Measurements from ENCODE around the gene NCKAP5. TPM values are rescaled to one million over a fixed set of nuclear protein-coding genes. Genes with fewer than 3 reads are reported as not detected.

NCKAP5 gene
- total RNA-seq, 1 donor from 2014 or later: 8.8 TPM

DNA sequence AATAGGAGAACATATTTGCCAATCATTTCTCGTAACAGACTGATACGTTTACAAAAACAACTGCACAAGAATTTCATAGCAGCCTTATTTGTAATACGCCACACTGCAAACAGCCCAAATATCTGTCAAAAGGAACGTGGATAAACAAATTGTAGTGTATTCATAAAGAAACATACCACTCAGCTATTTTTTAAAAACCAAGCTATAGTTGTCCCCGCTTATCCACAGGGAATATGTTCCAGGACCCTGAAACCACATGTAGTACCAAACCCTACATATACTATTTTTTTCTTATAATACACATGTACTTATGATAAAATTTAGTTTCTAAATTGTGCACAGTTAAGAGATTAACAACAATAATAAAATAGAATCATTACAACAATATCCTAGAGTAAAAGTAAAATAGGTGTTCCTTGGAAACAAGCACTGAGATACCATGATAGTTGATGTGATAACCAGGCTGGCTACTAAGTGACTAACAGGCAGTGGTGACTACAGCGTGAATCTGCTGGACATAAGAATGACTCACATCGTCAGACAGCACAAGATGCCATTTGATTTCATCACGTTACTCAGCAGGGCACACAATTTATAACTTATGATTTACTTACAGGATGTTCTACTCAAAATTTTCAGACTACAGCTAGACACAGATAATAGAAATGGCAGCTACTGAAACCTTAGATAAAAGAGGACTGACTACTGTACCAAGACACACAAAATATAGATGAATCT lies 367.4 kb downstream of the NCKAP5 start:
- no peak for DNase-seq (ENCODE audit: extremely low spot score in 2 of 2)
- no peak for TF ChIP-seq POLR2A (IDR thresholded peaks at IDR 0.05)
- no peak for TF ChIP-seq CTCF (IDR thresholded peaks at IDR 0.05)
- no peak for TF ChIP-seq POLR2AphosphoS5 (IDR thresholded peaks at IDR 0.05; ENCODE audit: insufficient read depth in 1 of 2, low read depth in 1 of 2)
- no peaks in the 10 kb centered on the region for H3K4me1 ChIP-seq
- H3K36me3 ChIP-seq: no peaks in the 10 kb centered on the region
- H3K27me3 ChIP-seq: no peaks in the 10 kb centered on the region
- H3K27ac ChIP-seq: no peak overlapping the region
- no peak overlapping the region for H3K4me3 ChIP-seq
- no peaks in the 10 kb centered on the region for H3K9me3 ChIP-seq
- intact Hi-C loops (cut with DNase I): no loop called here

DNA sequence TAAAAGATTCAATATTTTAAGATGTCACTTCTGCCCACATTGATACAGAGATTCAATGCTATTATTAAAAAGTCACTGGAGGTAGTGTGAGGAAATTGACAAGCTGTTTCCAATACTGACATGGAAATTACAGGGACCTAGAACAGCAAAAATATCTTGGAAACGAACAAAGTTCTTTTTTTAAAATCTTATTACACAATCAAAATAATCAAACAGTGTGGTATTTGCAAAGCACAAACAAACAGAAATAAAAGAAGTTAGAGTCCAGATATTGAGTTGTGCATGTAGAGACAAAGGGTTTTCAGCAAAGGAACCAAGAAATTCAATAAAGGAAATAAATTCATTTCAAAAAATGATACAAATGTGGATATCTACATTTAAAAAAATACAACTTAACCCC lies 369.6 kb downstream of the NCKAP5 start:
- Histone ChIP-seq H3K27ac (no peak overlapping the region), H3K36me3 (no peaks in the 10 kb centered on the region), H3K4me1 (no peaks in the 10 kb centered on the region), H3K4me3 (no peak overlapping the region), H3K9me3 (no peaks in the 10 kb centered on the region), H3K27me3 (no peaks in the 10 kb centered on the region)
- intact Hi-C loops (cut with DNase I): no loop called here
- no peak for TF ChIP-seq POLR2A (IDR thresholded peaks at IDR 0.05)
- no peak for TF ChIP-seq CTCF (IDR thresholded peaks at IDR 0.05)
- TF ChIP-seq POLR2AphosphoS5 (IDR thresholded peaks at IDR 0.05; ENCODE audit: insufficient read depth in 1 of 2, low read depth in 1 of 2): no peak
- no peak for DNase-seq (ENCODE audit: extremely low spot score in 2 of 2)

DNA sequence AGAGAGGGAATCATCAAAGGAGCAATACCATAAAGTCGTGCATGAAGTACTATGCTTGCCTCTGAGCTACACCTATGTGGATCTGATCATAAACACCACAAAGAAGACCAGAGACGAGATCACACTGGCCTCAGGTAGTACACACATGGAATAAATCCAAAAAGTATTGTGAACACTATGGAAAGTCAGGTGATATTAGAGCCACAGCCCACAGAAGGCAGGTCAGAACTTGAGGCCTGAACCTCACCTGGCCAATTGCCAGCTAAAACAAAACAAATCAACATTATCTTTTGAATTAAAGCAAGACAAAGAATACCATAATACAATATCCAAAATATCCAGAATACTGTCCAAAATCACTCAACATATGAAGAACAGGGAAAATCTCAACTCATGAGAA lies 371.1 kb downstream of the NCKAP5 start:
- DNase-seq (ENCODE audit: extremely low spot score in 2 of 2): no peak
- intact Hi-C loops (cut with DNase I): no loop called here
- Histone ChIP-seq H3K4me1 (no peaks in the 10 kb centered on the region), H3K27ac (no peak overlapping the region), H3K36me3 (no peaks in the 10 kb centered on the region), H3K9me3 (no peaks in the 10 kb centered on the region), H3K27me3 (no peaks in the 10 kb centered on the region), H3K4me3 (no peak overlapping the region)
- TF ChIP-seq POLR2A (IDR thresholded peaks at IDR 0.05) (no peak), CTCF (IDR thresholded peaks at IDR 0.05) (no peak), POLR2AphosphoS5 (IDR thresholded peaks at IDR 0.05; ENCODE audit: insufficient read depth in 1 of 2, low read depth in 1 of 2) (no peak)

GRCh38 chr2:133194777-133195335 lies 373.4 kb downstream of the NCKAP5 start:
- DNase-seq (ENCODE audit: extremely low spot score in 2 of 2): no peak

More at GRCh38 chr2:133194777-133195335, 373.4 kb downstream of the NCKAP5 start:
- Histone ChIP-seq H3K36me3 (no peaks in the 10 kb centered on the region), H3K4me1 (no peaks in the 10 kb centered on the region), H3K27me3 (no peaks in the 10 kb centered on the region), H3K4me3 (no peak overlapping the region), H3K27ac (no peak overlapping the region), H3K9me3 (no peaks in the 10 kb centered on the region)
- intact Hi-C loops (cut with DNase I): no loop called here
- no peak for TF ChIP-seq POLR2A (IDR thresholded peaks at IDR 0.05)
- TF ChIP-seq POLR2AphosphoS5 (IDR thresholded peaks at IDR 0.05; ENCODE audit: insufficient read depth in 1 of 2, low read depth in 1 of 2): no peak
- no peak for TF ChIP-seq CTCF (IDR thresholded peaks at IDR 0.05)

Data from vagina (tissue), 2 donors.